ENCODE results near the gene C2orf15.
"Not testable (repeated sequence)": the region's sequence is repeated elsewhere in the genome, so short reads cannot be mapped to it uniquely, and the experiment has no call there.

The C2orf15 gene, protein sequence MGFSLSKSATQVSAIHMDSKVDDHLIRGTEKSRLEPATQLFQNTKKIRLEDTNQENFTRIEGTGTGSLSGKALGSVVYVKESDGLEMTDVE

GRCh38 chr2:99141110-99142108 is at the start of gene C2orf15:
Gene C2orf15, plus strand, starts transcription at chr2:99141707. Its CDS starts 8,852 bp downstream, at chr2:99150559.
- peak; percentile 60 for DNase-seq (ENCODE audit: low read depth)

- no peak for DNase-seq (ENCODE audit: low read depth)
These were observed 44.8 kb upstream of the C2orf15 start for GRCh38 chr2:99096728-99097127.

GRCh38 chr2:99101697-99102096 is 39.8 kb upstream of the C2orf15 start:
- DNase-seq (ENCODE audit: low read depth) = peak; percentile 10

GRCh38 chr2:99104006-99104405 is 37.5 kb upstream of the C2orf15 start:
- DNase-seq (ENCODE audit: low read depth) = no peak

DNA sequence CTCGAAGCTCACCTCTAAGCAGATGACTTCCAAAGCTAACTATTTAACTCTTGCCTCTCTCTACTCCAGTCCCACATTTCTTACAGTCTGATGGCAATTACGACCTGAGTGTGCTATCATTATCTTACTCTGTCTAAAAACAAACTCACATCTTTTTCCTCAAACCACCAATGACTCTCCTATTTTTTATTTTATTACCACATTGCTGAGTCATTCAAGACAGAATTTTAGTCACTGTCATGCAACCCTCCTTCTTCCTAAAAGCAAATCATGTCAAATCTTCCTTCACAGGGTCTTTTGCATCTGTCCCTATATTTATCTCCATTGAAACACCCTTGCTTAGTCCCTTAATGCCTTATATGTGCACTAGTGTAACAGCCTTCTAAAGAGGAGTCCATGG is 34.6 kb upstream of the C2orf15 start:
- no peak for DNase-seq (ENCODE audit: low read depth)

GRCh38 chr2:99111236-99111635 is 30.3 kb upstream of the C2orf15 start:
- DNase-seq (ENCODE audit: low read depth) = no peak

GRCh38 chr2:99111945-99112344 is 29.6 kb upstream of the C2orf15 start:
- DNase-seq (ENCODE audit: low read depth) = no peak

GRCh38 chr2:99112617-99113016 is 28.9 kb upstream of the C2orf15 start:
- no peak for DNase-seq (ENCODE audit: low read depth)

DNA sequence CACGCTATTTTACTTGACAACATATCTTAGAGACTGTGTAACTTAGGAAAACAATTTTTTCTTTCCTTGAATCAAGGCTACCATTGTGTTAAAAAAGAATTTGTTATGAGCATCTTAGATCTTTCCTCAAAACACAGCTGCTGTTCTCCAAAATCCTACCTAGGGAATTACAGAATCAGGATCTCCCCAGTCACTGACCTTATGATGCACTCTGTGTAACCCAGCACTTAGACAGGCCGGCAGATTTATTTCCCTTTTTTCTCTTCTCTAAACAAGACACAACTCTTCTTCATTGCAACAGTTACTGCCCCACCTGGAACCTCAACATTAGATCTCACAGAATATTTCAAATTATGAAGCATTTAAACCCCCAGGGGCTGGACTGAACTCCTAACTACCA is 13.5 kb upstream of the C2orf15 start:
- no peak for DNase-seq (ENCODE audit: low read depth)

GRCh38 chr2:99135044-99135556 is 6.4 kb upstream of the C2orf15 start:
- DNase-seq (ENCODE audit: low read depth) = not testable (repeated sequence)

- no peak for DNase-seq (ENCODE audit: low read depth)
These were observed 2.5 kb upstream of the C2orf15 start for GRCh38 chr2:99139003-99139402.

DNA sequence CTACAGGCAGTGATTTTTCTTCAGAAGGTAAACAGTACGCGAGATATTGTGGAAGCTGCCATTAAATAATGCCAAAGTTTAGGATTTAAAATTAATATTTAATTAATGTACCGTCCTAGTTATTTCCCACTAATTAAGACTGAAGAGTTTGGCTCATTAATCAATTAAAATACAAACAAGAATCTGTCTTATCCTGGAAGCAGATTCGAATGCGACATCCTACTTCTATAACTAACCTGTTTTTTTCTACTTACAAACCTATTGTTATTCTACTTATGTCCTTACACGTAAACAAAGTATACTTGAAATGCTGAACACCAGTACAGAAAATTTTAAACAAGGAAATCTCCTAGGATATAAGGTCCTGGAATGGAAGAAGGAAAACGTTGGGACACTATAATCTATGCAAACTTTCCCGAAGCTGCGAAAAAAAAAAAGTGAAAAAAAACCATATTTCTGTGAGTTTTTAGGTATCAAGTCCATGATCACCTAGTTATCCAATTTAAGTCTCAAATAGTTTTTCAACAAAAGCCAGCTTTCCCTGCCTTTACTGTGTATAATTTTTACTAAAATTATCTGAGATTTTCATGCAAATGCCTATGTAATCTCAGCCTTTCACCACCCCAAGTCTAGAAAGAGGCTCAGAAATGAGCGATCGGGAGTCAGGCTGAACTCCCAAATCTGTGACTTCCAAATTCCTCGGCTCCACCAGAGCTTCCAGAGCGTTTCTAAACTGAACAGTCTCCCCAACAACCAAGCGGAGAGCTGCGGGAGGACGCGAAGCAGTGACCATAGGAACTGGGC is 1.2 kb upstream of the C2orf15 start:
- no peak for DNase-seq (ENCODE audit: low read depth)

DNA sequence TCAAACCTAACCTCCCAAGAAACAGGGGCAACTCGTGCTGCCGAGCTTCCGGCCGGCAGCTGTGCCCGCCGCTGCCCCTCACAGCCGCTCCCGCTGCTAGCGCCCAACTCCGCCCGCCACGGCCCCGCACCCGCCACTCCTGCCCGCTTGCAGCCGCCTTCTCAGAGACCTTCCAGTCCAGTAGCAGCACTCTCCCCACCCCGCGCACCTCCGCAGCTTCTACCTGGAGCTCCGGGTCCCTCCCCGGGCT is 722 bp upstream of the C2orf15 start:
- no peak for DNase-seq (ENCODE audit: low read depth)

GRCh38 chr2:99150706-99151105 is 9.2 kb downstream of the C2orf15 start:
- DNase-seq (ENCODE audit: low read depth) = no peak

- DNase-seq (ENCODE audit: low read depth) = no peak
These were observed 10.8 kb downstream of the C2orf15 start for GRCh38 chr2:99152199-99152895.

GRCh38 chr2:99153921-99154604 is 12.6 kb downstream of the C2orf15 start:
- DNase-seq (ENCODE audit: low read depth) = no peak

GRCh38 chr2:99154643-99155536 is 13.4 kb downstream of the C2orf15 start, which contains the start of the genes LIPT1 and TSGA10:
Gene LIPT1, plus strand, starts transcription at chr2:99154967. Its CDS starts 6,991 bp downstream, at chr2:99161958.
Gene TSGA10, minus strand, starts transcription at chr2:99154942. Its CDS starts 45,503 bp downstream, at chr2:99109439.
- peak; percentile 80 for DNase-seq (ENCODE audit: low read depth)

- DNase-seq (ENCODE audit: low read depth) = no peak
These were observed 15.4 kb downstream of the C2orf15 start for GRCh38 chr2:99156891-99157290.

DNA sequence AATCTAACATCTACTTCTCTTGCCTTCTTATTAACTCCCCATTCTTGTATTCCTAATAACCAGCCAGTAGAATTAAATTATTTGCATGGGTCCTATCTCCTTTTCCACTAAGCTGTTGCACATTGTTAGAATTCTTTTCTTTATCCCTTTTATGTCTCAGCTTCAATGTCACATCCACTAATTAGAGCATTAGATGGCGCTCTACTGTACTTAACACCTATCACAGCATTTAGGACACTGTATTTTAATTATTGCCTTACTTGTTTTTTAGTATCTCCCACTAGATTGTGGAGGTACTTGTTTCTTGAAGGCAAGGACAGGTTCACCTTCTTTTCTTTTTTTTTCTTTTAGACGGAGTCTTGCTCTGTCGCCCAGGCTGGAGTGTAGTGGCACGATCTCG is 17.1 kb downstream of the C2orf15 start:
- no peak for DNase-seq (ENCODE audit: low read depth)

GRCh38 chr2:99159594-99159993 is 18.1 kb downstream of the C2orf15 start:
- DNase-seq (ENCODE audit: low read depth) = no peak

Data from fibroblast of the conjunctiva (primary cell).